NCI-H2171 treated with DMSO at 0.1 percent for 48 hours (cell line): Measurements from ENCODE around the gene RNU6-9.
"Not testable (repeated sequence)": the region's sequence is repeated elsewhere in the genome, so short reads cannot be mapped to it uniquely, and the experiment has no call there.

ENCODE experiments used
- DNase-seq: peaks from one replicate; lab custom pipeline; 2025; lab: John Stamatoyannopoulos, UW

RNU6-9 gene

DNA sequence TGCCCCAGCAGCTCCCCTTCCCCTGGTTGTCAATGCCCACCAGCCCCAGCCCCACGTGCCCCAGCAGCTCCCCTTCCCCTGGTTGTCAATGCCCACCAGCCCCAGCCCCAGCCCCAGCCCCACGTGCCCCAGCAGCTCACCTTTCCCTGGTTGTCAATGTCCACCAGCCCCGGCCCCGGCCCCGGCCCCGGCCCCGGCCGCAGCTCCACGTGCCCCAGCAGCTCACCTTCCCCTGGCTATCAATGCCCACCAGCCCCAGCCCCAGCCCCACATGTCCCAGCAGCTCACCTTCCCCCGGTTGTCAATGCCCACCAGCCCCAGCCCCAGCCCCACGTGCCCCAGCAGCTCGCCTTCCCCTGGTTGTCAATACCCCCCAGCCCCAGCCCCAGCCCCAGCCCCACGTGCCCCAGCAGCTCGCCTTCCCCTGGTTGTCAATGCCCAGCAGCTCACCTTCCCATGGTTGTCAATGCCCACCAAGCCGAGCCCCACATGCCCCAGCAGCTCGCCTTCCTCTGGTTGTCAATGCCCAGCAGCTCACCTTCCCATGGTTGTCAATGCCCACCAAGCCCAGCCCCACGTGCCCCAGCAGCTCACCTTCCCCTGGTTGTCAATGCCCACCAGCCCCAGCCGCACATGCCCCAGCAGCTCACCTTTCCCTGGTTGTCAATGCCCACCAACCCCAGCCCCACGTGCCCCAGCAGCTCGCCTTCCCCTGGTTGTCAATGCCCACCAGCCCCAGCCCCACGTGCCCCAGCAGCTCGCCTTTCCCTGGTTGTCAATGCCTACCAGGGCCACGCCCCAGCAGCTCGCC is 14.3 kb upstream of the RNU6-9 start:
- DNase-seq: not testable (repeated sequence)

DNA sequence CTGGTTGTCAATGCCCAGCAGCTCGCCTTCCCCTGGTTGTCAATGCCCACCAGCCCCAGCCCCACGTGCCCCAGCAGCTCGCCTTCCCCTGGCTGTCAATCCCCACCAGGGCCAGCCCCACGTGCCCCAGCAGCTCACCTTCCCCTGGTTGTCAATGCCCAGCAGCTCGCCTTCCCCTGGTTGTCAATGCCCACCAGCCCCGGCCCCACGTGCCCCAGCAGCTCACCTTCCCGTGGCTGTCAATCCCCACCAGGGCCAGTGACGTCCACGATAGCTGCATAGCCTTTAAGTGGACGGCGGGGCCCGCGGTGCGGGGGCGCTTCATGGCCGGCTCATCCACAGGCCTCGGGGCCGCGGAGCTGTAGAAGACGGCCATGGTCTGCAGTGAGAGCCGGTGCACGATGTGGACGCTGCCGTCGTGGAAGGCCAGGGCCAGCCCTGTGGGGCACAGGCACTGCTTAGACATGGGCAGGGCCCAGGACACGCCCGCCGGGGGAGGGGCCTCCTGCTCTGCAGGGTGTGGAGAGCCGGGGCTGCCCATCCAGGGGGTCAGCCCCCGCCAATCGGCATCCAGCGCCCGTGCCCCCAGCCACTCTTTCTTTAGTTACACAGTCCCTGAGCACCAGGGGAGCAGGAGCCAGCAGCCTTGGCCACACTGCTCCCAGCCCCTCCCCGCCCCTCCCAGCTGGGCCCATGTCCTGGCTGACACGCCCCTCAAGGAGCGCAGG is 13.4 kb upstream of the RNU6-9 start:
- no peak for DNase-seq

DNA sequence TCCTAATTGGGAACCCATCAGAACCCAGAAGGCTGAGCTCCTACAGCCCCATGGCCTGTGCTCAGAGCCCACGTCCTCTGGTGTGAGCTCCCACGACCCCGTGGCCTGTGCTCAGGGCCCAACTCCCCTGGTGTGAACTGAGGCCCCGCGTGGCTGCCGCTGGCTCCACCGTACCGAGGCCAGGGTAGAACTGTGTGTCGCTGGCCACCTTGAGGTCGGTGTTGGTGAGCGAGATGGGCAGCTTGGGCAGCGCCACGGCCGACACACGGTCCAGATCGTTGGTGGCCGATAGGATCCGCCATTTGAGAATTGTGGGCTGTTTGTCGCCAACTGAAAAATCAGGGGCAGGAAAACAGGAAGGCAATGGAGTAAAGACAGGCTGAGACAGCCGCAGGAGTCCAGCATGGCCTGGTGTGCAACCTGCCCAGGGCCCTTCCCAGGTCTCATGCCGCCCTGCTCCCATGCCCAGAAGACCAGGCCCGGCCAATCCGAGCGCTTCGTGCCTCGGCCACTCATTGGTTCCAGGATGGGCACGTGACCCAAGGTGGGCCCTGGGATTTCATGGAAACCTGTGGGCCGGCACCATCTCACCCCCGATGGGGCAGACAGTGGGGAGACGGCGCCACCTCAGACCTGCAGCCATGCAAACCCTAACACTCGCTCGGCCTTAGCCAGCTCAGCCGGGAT is 11.8 kb upstream of the RNU6-9 start:
- DNase-seq: no peak

DNA sequence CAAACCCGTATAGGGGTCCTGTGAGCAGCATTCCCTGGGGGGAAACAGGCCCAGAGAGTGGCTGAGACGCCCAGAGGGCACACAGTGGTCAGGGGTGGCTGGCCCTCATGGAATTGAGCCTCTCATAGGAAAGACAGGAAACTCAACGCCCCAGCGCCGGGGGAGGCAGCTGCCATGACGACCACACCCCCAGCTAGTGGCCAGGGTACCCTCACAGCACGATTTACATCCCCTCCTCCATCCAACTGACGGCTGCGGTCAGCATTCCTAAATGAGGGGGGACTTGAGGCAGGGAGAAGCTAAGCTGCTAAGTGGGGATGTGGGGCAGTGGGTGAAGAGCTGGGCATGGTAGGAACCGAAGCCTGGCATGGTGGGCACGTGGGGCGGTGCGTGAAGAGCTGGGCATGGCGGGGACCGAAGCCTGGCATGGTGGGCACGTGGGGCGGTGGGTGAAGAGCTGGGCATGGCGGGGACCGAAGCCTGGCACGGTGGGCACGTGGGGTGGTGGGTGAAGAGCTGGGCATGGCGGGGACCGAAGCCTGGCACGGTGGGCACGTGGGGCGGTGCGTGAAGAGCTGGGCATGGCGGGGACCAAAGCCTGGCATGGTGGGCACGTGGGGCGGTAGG is 10.3 kb upstream of the RNU6-9 start:
- DNase-seq: no peak

DNA sequence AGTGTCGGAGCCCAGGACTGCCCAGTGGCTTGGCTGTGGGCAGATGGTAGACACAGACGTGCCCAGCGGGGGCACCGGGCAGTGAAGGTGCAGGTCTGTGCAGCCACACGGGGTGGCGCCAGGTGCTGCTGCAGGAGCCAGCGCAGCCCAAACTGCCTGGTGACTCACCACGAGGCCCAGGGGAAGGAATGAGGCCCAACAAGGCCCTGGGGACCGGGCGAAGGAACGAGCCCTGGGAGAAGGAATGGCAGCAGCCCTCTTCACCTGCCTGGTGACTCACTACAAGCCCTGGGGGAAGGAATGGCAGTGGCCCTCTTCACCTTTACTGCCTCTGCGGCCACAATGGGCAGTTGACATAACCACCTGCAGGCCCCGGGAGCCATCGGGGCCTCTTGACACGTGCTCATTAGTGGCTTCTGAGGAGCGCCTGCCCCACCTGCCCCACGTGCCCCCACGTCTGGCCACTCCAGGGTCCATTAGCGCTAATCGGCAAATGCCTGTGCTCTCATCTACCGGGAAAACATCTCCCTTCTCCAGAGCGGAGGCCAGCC is 9.5 kb upstream of the RNU6-9 start:
- peak; percentile 36 for DNase-seq

DNA sequence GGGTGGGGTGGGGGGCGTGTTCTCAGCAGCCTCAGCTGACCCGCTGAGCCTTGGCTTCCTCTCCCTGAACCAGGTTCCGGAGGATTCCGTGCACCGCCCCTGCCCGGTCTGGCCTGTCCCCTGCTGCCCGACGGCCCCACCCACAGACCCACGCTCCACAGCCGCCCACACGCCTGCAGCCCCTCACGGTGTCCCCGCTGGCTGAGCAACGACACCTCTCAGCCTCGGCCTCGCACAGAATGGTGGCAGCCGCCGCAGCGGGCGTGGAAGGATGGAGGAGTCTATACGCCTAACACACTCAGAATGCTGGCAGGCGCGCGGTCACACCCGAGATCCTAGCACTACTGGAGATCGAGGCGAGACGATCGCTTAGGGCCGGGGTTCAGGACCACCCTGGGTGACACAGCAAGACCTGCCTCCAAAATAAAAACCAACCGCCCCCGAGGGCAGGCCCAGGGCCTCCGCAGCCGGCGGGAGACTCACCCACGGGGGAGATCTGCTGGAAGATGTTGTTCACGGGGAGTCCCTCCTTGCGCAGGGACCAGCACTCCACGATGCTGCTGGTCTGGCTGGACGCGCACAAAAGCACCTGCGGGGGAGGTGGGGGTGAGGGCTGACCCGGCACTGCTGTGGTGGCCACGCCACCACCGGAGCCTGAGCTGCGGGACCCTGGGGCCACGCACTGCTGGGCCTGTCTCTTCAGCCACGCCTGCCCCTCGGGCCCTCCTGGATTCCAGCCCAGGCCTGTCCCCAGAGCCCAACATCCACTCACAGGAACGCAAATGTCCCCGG is 8.7 kb upstream of the RNU6-9 start:
- DNase-seq: no peak

DNA sequence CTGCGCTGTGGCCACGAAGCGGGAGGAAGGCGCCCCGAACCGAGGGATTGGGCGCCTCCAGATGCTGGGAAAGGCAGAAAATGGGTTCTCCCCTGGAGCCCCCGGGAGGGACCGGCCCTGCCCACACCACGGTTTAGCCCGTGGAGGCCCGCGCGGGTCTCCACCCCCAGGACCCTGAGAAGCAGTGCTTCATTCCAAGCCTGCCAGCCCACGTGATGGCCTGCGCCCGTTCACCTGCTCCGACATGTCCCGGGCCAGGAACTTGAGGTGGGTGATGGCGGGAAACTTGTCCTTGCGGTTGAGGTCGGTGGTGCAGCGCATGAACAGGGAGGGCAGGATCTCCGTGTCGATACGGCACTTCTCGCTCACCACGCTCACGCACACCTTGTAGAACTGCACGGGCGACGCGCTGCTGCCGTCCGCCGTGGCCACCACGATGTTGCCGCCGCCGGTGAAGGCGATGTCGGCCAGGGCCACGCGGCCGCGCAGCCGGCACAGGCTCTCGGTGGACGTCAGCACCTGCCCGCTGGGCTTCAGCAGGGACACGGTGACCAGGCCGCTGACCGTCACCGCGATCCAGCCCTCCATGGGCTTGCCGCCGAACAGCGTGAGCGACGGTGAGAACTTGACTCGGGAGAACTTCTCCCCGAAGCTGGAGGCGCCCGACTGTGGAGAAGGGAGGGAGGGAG is 7.6 kb upstream of the RNU6-9 start:
- DNase-seq: no peak

DNA sequence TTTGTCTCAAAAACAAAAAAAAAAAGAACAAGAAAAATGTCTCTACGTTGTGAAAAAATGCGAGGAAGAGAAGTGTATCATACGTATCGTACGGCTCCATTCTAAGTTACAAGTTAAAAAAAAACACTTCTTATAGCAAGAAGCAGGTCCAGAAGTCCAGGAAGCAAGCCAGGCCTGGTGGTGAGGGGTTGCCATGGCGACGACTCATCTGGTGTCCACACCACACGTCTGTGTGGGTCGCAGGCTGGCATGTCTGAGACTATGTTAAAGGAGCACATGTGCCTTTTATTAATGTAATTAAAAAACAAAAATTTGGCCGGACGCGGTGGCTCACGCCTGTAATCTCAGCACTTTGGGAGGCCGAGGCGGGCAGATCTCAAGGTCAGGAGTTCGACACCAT is 6.2 kb upstream of the RNU6-9 start:
- DNase-seq: no peak

DNA sequence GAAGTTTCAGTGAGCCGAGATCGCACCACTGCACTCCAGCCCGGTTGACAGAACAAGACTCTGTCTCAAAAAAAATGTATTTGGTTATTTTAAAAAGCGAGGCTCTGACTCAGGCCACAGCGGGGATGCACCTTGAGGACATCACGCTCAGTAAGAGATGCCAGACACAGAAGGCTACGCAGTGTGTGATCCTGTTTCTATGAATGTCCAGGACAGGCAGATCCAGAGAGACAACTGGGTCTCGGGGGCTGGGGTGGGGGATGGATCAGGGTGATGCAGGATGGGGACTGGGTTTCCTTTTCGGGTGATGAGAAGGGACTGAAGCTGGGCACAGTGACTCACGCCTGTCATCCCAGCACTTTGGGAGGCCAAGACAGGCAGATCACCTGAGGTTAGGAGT is 5.7 kb upstream of the RNU6-9 start:
- DNase-seq: no peak

DNA sequence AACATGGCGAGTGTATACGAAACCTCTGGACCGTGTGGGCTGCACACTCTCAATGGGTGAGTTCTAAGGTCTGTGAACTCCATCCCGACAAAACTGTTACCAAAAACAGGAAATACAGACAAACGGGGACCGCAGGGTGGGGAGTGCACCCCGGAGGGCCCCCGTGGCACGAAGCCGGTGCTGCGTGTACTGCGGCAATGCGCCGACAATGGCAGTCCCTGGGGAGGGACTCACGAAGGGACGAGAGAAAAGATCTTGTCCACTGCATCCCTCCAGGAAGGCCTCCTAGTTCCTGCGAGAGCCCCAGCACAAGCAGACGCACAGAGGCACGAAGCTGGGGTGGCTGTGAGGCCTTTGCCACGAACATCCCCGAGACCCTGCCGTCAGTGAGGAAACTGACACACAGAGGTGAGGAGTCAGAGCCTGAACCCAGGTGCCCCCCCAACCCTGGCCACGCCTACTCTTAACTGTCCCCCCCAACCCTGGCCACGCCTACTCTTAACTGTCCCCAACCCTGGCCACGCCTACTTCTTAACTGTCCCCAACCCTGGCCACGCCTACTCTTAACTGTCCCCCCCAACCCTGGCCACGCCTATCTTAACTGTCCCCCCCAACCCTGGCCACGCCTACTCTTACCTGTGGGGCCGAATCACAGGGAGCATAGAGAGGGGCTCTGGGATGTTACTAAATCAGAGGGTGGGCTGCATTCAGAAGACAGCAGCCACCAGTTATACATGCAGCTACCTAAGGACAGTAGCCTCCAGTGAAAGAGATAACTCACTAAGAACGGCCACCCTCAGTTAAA is 4.5 kb upstream of the RNU6-9 start:
- no peak for DNase-seq

DNA sequence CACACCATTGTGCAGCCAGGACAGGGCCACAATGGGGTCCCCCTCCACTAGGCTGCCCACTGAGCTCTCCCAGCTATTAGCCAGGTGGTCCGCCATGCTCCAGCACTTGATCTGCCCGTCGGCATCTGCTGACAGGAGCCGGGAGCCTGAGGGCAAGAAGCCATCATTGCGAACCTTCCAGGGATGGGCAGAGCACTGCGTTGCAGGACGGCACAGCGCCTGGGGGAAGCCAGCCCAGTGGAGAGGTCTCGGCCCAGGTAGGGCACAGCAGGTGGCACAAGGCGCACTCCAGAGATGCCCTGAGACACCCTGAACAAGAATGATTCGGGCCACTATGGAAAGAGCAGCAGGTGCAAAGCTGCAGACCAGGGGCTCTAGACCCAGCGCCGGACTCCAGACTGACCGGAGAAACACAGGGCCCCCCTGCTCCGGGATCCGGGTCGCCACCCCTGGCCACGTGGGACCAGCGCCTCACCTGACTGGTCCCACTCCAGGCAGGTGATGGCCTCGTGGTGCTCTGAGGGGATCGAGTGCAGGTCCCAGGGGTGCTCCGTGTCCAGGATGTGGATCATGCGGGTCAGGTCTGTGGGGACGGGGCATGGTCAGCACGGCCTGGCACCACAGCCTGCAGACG is 3.5 kb upstream of the RNU6-9 start:
- no peak for DNase-seq

DNA sequence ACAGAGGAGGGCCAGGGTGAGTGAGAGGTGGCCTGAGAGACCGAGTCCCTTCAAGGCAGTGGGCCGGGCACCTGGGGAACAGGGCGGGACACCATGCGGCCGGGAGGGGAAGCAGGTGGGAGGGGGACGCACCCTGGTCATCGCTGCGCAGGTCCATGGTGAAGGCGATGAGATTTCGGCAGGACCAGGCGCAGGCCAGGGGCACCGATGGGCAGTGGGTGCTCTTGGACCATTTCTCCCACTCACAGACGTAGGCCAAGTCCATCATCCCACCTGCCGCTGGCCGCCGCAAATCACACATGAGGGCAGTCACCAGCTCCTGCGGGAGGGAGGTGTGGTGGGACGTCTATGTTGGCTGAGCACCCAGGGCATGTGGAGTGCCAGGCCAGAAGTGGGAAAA is 2.5 kb upstream of the RNU6-9 start:
- no peak for DNase-seq

DNA sequence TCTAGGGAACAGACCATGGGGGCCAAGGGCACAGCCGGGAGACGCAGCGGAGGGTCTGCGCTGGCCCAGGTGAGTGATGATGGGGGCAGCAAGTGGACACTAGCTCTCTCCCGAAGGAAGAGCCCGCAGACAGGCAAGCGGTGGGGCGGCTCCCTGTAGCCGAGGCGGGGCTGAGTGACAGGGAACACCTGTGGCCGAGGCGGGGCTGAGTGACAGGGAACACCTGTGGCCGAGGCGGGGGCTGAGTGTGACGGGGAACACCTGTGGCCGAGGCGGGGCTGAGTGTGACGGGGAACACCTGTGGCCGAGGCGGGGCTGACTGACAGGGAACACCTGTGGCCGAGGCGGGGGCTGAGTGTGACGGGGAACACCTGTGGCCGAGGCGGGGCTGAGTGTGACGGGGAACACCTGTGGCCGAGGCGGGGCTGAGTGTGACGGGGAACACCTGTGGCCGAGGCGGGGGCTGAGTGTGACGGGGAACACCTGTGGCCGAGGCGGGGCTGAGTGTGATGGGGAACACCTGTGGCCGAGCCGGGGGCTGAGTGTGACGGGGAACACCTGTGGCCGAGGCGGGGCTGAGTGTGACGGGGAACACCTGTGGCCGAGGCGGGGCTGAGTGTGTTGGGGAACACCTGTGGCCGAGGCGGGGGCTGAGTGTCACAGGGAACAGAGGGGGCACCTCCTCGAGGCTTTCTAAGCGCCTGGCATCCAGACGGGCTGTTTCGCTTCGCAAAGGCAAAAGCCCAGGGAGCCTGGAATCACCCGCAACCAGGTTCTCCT is 1.7 kb upstream of the RNU6-9 start:
- not testable (repeated sequence) for DNase-seq

DNA sequence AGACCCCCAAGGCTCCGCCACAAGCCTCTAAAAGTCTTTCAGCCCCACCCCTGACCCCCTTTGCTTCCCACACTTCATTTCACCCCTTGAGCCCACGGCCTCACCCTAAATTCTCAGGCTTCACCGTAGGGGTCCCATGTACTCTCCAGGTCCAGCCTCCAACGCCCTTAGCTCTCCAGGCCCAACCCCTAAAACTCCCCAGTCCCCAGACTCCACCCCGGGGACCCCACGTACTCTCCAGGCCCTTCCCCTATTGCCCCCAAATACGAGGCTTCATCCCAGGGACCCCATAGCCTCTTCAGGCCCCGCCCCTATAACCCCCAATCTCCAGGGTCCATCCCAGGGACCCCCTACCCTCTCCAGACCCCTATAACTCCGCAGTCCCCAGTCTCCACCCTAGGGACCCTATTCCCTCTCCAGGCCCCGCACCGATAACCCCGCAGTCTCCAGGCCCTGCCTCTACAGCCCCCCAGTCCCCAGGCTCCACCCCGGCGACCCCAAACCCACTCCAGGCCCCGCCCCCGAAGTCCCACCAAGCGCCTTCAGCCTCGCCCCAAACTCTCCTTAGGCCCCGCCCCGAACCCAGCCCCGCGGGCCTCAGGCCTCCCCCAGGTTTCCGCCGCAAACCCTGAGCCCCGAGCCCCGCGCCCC is 916 bp upstream of the RNU6-9 start:
- DNase-seq: no peak

DNA sequence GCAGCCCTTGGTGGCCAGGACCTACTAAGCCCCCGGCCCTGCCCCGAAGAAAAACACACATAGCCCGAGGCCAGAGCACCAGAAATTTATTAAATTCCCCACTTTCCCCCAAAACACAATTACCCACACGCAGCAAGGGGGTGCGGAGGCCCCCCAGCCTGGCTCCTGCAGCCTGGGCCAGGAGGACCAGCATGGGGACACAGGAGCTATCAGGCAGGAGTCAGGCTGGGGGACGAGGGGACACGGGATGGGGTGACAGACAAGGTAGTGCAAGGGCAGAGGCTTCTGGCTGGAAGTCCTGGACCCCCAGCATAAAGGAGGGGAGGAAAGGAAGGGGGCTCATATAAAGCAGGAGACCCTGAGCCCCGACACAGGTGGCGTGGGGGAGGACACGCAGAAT is 3.1 kb downstream of the RNU6-9 start:
- DNase-seq: no peak

DNA sequence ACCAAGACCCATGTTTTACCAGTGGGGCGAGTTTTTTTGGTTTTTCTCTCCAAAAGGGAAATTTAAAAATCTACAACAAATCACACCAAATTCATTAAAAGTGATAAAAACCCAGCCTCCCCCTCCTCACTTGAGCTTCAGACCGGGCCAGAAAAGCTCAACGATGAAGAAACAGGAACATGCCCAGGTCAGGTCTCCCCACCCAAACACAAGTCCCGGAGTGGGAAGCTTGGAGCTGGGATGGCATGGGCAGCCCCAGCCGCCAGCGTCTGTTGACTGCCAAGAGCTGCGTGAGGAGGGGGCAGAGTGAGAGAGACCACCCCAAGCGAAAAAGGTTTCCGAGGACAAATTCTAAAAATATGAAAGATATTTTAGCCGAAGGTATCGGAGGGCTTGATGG is 3.7 kb downstream of the RNU6-9 start:
- no peak for DNase-seq

DNA sequence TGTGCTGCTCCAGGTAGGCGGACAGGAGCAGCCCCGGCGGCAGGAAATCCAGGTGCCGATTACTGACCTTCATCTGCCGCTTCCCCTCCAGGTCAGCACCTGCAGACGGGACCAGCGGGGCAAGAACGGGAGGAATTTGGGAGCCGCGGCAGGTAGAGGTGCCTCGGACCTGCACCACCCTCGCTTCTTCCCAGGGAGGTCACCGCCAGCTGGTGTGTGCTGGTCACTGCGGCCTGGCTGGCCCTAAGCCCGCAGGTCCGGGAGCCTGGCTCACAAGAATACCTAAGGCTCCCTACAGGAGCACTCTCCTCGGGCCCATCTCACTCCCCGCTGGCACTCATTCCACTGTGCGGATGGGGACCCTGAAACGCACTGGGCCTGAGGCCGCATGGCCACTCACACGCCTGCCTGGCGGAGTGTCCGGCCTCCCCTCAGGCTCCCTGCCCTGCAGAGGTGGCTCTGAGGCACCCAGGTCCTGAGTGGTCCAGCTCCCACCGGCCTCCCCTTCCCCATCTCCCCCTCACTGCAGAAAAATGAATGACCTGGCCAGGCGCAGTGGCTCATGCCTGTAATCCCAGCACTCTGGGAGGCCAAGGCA is 4.3 kb downstream of the RNU6-9 start:
- DNase-seq: no peak

DNA sequence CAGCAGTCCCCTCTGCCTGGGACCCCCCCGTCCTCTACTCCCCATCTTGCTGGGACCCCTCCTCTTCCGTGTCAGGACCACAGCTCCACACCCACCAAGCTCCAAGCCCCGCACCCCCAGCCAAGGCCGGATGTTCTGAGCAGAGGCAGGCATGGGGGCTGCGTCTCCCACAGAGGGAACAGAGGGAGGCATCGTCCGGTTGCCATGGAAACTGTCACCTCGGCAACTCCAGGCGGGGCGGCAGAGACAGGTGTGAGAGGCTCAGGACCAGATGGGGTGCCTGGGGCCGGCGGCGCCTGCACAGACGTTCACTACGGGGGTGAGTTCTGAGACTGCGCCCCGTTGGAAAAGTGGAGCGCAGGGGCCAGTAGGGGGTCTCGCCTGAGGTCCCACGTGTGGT is 5.4 kb downstream of the RNU6-9 start:
- DNase-seq: peak; percentile 97
